Prostate gland (tissue), 2 donors: ENCODE data around the gene AACS.

Experiments
- POLR2A ChIP-seq: fragments of 450-650 bp; IDR thresholded peaks from one replicate; pipeline ENCODE4 v1.6.1; 2016; ENCODE audit warnings: antibody characterized with exemption, mild to moderate bottlenecking
- TF ChIP-seq, protein P1 (sequence below), 4 experiments: fragments of 200-600 bp in 2 of 4; fragments of 450-650 bp in 2 of 4; sonication (generic) in 2 of 4; IDR thresholded peaks; 1 replicate in 3 of 4; 2 replicates in 1 of 4; pipeline ENCODE4 v1.5.1; 2016 to 2019; ENCODE audit warnings: antibody characterized with exemption in 4 of 4, mild to moderate bottlenecking in 2 of 4, moderate library complexity in 2 of 4

DNA sequence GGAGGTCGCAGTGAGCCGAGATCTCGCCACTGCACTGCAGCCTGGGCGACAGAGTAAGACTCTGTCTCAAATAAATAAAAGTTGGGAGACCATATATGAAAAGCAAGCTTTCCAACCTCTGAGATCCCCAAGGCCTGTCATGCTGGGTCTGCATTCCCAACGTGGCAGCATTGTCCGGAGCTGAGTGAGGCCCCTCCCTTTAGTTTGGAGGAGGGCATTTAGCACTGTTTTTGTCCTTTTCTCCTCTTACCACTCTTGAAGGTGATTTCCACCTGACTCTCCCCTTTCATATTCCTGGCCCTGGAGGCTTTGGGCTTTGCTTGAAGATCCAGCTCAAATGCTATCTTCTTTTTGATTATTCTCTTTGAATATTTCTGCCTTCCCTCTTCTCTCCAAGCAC is 3.2 kb downstream of the AACS start:
- TF ChIP-seq, protein P1, sequence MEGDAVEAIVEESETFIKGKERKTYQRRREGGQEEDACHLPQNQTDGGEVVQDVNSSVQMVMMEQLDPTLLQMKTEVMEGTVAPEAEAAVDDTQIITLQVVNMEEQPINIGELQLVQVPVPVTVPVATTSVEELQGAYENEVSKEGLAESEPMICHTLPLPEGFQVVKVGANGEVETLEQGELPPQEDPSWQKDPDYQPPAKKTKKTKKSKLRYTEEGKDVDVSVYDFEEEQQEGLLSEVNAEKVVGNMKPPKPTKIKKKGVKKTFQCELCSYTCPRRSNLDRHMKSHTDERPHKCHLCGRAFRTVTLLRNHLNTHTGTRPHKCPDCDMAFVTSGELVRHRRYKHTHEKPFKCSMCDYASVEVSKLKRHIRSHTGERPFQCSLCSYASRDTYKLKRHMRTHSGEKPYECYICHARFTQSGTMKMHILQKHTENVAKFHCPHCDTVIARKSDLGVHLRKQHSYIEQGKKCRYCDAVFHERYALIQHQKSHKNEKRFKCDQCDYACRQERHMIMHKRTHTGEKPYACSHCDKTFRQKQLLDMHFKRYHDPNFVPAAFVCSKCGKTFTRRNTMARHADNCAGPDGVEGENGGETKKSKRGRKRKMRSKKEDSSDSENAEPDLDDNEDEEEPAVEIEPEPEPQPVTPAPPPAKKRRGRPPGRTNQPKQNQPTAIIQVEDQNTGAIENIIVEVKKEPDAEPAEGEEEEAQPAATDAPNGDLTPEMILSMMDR (IDR thresholded peaks at IDR 0.05): no peak
- TF ChIP-seq POLR2A: no peak
